DMS79 treated with DMSO at 0.1 percent for 48 hours (cell line): ENCODE measurements around the gene KIRREL2.
"Not testable (repeated sequence)": the region's sequence is repeated elsewhere in the genome, so short reads cannot be mapped to it uniquely, and the experiment has no call there.

Experiments
- DNase-seq: peaks from one replicate; lab custom pipeline; 2025; lab: John Stamatoyannopoulos, UW

The KIRREL2 gene

DNA sequence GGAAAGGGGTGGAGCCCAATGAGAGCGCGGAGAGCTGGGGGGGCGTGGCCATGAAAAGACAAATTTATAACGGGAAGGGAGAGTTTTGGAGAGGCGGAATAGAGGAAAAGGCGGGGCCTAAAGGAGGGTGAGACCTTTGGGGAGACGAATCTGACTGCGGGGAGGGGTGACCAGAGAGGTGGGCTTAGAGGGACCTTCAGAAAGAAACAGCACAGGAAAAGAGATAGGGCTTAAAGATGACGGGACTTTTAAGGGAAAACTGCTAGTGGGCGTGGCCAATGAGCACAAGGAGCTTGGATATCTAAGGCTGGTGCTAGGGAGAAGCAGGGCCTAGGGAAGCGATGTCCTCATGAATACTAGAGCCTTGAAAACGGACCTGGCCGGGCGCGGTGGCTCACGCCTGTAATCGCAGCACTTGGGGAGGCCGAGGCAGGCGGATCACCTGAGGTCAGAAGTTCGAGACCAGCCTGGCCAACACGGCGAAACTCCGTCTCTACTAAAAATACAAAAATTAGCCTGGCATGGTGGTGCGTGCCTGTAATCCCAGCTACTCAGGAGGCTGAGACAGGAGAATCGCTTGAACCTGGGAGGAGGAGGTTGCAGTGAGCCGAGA is 13.5 kb downstream of the KIRREL2 start:
- not testable (repeated sequence) for DNase-seq

DNA sequence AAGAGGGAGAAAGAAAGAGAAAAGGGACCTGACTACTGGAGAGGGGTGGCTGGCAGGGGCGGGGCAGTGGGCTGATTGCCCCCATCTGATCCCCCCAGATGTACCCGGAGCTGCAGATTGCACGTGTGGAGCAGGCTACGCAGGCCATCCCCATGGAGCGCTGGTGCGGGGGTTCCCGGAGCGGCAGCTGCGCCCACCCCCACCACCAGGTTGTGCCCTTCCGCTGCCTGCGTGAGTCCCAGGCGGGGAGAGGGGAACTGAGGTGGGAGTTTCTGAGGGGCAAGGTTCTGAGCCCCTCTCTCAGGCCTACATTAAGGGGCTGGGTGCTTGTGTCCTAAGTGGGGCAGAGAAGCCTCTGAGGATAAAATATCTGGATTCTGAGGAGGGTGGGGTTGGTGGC is 14.1 kb downstream of the KIRREL2 start:
- no peak for DNase-seq

DNA sequence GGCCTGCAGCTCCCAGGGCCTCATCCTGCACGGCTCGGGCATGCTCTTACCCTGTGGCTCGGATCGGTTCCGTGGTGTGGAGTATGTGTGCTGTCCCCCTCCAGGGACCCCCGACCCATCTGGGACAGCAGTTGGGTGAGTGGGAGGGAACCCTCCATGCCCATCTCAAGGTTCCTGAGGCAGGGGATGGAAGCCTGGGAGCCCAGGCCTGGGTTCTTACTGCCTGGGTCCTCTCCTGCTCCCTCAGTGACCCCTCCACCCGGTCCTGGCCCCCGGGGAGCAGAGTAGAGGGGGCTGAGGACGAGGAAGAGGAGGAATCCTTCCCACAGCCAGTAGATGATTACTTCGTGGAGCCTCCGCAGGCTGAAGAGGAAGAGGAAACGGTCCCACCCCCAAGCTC is 14.9 kb downstream of the KIRREL2 start:
- no peak for DNase-seq

DNA sequence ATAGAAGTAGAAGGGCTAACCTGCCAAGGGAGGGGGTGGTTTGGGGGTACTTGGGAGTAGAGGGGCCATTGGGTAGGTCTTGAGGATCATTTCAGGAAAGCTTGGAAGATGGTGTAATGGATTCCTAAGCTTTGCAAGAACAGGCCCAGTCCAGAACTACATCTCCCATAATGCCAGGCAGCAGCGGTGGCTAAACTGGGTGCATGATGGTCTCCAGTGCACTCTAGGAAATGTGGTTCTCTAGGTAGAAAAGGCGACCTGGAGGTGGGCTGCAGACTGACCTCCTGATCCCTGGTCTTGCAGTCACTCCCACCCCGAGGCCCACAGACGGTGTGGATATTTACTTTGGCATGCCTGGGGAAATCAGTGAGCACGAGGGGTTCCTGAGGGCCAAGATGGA is 15.5 kb downstream of the KIRREL2 start:
- no peak for DNase-seq

DNA sequence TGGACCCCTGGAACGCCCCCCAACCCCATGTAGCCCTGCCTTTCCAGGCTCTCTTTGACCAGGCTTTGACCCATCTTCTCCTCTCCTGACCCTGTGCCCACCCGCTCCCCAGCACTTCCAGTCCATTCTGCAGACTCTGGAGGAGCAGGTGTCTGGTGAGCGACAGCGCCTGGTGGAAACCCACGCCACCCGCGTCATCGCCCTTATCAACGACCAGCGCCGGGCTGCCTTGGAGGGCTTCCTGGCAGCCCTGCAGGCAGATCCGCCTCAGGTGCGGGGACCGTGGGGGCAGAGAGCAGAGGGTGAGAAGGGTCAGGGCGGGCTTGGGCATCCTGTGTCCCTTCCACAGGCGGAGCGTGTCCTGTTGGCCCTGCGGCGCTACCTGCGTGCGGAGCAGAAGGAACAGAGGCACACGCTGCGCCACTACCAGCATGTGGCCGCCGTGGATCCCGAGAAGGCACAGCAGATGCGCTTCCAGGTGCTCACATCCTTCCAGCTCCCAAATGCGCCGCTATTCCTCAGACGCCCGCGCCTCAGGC is 17.8 kb downstream of the KIRREL2 start:
- no peak for DNase-seq

DNA sequence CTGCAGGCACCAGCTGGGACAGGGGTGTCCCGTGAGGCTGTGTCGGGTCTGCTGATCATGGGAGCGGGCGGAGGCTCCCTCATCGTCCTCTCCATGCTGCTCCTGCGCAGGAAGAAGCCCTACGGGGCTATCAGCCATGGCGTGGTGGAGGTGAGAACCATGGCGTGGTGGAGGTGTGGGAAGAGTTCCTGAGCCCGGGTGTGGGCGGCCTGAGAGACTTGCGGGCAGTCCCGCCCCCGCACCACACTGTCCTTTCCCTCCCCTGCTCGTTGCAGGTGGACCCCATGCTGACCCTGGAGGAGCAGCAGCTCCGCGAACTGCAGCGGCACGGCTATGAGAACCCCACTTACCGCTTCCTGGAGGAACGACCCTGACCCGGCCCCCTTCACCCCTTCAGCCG is 22.4 kb downstream of the KIRREL2 start:
- DNase-seq, result no peak

DNA sequence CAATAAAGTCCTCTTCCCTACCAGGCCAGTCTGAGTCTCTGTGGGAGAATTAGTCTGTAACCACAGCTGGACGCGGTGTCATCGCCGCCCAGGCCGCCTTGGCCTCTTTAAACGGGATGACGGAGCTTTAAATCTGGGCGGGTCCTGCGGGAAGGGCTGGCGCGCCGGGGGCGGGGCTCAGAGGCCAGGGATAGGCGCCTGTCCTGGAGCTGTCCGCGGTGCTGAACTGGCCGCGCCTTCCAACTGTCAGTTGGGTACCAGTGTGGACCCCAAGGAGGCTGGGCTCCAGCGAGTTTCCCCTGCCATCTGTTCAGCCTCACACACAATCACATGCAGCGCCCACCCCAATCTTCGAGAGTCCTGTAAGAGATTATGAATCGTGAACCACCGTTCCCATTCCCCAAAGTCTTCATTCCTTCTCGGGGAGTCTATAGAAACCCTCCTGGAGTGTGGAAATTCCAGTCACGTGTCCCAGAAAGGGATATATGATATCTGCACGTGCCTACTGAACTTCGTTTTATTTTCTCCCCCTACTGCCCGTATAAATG is 23.1 kb downstream of the KIRREL2 start:
- no peak for DNase-seq

DNA sequence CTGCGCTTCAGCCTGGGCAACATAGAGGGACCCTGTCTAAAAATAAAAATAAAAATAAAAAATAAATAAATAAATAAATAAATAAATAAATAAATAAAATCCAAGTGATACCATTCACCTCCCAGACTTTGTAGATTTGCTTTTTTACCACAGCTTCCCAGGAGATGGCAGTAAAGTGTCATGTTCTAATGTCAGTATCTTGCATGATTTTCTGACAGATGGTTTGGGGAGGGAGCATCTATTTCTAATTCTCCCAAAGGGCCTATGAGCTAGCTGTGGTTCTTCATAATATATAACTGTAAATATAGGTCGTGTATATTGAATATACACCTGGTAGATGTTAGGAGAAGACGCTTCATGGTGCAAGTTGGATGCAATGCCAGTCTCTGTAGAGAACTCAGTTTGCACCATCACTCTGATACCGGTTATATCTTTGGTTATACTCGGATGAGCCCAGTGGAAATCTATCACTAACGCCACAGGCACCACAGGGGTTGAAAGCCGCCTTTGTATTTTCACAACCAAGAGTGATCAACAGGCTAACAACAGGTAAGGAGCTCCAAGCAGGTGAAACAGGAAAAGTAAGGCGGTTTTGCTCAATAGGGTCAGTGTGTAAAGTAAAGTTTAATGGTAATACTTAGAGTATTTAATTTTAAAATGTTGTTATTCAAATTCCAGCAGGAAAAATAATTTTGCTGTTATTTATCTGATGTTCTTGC is 25.6 kb downstream of the KIRREL2 start:
- peak; percentile 76 for DNase-seq

DNA sequence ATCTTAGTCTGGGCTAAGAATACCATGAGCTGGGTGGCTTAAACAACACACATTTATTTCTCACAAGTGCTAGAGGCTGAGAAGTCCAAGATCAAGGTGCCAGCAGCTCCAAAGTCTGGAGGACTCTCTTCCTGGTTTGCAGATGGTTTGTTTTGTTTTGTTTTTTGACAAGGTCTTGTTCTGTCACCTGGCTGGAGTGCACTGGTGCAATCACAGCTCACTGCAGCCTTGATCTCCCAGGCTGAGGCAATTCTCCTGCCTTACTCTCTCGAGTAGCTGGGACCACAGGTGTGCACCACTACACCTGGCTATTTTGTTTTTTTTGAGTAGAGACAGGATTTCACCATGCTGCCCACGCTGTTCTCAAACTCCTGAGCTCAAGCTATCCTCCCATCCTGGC is 27.2 kb downstream of the KIRREL2 start:
- DNase-seq, result no peak

DNA sequence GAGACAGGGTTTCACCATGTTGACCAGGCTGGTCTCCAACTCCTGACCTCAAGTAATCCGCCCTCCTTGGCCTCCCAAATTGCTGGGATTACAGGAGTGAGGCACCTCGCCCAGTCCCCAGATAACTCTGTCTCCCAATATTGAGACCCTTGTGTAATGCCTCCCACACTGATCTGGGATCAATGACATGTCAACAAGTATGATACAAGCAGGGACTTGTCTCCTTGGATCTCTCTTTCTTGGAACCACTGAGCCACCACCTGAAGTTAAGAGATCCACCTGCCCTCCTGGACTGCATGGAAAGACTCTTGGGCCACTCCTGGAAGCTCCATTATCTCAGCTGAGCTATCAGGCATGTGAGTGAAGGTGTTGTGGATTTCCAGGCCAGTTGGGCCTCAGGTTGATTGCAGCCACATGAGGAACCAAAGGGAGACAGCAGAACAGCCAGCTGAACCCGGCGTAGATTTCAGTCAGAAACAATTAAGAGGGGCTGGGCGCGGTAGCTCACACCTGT is 28.6 kb downstream of the KIRREL2 start:
- no peak for DNase-seq

DNA sequence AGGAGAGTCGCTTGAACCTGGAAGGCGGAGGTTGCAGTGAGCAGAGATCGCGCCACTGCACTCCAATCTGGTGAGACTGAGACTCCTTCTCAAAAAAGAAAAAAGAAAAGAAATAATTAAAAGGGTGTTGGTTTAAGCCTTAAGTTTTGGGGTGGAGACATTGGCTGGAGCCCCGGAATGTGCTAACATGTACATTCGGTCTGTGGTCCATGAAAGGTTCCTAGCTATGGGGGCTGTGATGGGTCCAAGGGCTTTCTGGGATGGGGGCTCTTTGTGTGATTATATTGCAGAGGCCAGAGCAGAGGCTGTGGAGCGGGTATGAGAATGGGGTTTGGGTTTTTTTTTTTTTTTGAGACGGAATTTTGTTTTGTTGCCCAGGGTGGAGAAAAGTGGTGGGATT is 29.2 kb downstream of the KIRREL2 start:
- no peak for DNase-seq

DNA sequence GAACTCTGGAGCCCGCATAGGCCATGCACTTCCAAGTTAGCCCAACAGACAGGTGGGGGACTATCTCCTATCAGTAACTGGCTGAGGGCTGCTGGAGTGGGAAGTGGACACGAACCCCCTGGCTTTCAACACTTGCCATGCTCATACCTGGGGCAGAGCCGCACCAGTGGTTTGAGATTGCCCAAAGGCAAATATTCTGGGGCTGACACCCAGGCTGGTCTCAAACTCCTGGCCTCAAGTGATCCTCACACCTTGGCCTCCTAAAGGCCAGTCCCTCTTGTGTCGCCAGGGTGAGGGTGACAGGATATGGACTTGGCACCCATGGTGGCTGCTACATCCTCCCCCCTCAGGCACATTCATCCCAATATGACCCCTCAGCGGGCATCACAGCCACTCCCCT is 30.5 kb downstream of the KIRREL2 start:
- no peak for DNase-seq

DNA sequence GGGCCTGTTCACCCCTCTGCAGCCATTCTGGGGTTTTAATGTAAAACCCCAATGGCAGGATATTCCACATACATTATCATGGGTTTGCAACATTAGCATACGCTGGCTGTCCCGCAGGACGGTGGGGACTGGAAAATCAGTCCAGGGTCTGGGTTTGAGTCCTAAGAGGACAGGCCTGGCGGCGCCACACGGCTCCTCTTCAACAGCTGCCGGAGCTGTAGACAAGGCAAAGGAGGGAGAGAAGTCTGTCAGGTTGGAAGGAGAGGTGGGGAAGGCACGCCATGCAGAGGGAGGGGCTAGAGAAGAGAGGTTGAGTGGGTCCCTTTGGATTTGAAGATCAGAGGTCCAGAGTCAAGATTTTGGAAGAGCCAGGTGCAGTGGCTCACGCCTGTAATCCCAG is 31.7 kb downstream of the KIRREL2 start:
- no peak for DNase-seq

DNA sequence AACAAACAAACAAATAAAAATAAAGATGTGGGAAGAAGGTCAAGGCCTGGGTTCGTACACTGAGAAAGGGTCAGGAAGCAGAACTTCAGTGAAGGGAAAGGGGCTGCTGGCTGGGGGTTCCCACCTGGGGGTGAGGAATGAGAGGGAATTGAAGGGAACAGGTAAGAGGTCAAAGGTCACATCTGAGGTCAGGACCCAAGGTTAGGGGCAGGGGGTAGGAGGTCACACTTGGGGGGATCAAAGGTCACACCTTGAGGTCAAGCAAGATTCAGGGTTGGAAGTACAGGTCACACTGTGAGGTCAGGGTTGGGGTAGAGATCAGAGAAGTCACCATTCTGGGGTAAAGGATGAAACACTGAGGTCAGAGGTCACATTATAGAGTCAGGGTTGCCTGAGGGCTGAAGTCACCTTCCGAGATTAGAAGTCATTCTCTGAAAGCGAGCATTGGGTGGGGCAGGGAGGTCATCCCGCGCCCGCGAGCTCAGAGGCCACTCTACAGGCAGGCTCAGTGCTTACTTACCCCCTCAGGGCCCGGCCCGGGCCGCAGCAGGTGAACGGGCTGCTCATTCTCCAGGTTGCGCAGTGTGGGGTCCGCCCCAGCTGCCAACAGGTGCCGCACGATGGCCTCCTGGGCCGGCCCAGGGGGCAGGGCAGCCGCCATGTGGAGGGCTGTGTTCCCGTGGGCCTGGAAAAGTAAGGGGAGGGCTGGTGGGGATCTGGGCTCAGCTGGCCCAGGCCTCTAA is 32.8 kb downstream of the KIRREL2 start:
- DNase-seq, result no peak

DNA sequence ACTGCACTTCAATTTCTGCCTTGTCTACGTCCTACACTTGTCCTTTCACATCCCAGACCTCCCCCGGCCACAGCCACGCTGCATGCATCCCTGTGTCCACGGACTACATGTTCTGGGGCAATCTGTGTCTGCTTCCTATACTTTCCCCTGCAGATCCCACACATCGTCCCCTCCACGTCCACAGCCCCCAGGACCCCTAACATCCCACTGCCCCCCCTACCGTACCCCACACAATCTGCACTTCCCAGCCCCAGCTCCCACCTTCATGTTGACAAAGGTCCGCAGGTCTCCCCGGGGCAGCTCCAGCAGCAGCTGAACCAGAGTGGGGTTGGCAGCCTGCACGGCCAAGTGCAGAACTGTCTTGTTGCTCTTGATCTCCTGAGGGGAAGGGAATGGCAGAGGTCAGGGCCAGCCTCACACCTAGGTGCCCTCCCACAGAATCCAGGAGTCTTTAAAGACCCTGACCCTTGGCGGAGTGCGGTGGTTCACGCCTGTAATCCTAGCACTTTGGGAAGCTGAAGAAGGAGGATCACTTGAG is 33.5 kb downstream of the KIRREL2 start:
- no peak for DNase-seq

DNA sequence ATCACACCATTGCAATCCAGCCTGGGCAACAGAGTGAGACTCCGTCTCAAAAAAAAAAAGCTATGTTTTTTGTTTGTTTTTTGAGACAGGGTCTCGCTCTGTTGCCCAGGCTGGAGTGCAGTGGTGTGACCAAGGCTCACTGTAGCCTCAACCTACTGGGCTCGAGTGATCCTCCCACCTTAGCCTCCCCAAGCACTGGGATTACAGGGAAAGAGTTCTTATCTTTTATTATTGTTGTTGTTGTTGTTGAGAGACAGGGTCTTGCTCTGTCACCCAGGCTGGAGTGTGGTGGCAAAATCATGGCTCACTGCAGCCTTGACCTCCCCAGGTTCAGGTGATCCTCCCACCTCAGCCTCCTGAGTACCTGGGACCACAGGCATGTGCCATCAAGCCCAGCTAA is 35.1 kb downstream of the KIRREL2 start:
- DNase-seq, result not testable (repeated sequence)

DNA sequence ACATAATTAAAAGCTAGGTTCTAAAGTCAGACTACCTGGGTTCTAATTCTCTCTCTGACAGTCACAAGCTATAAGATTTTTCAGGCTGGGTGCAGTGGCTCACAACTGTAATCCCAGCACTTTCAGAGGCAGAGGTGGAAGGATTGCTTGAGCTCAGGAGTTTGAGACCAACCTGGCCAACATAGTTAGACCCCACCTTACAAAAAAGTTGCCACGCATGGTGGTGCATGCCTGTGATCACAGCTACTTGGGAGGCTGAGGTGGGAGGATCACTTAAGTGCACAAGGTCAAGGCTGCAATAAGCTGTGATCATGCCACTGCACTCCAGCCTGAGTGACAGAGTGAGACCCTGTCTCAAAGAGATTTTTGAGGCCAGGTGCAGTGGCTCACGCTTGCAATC is 37.6 kb downstream of the KIRREL2 start:
- DNase-seq, result no peak

DNA sequence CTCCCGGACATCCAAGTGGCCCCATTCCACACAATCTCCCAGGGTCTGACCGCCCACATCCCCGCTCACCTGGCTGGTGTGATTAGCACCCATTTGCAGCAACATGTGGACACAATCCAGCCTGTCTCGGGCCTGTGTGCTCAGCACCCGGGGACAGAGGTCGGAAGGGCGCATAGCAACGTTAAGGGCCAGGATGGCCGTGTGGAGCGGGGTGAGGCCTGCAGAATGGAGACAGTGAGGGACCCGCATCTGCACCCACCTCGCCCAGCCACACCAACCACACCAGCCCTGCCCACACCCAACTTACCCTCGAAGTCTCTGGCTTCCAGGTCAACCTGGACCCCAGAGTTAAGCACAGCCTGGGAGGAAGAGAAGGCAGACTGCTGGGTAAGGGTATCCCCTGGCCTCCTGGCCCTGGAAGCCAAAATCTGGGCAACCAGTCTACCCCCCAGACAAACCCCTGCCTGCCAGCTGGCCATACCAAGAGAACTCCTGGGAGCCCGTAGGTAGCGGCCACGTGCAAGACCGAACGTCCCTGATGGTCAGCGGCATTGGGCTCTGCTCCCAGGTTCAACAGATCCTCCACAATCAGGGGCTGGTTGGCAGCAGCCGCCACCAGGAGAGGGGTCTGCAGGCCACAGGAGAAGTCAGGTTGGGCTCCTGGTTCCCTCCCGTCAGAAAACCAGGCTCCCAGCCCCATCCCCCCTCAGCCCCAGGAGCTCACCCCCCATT is 39.4 kb downstream of the KIRREL2 start:
- no peak for DNase-seq

DNA sequence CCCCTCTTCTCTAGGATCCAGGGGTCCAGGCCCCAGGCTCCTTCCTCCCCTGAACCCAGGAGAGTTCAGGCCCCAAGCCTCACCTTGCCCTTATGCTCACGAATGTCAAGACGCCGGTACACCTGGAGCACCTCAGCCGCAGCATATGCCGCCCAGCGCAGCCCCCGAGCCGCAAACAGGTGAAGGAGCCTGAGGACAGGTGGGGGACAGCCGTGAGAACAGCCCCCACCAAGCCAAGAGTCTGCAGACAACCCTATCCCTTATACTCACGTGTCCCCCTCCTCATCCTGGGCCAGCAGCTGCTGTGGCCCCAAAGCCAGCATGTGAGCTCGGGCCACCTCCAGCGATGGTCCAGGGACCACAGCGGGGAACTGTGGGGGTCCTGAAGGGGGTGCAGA is 39.9 kb downstream of the KIRREL2 start:
- DNase-seq, result no peak

DNA sequence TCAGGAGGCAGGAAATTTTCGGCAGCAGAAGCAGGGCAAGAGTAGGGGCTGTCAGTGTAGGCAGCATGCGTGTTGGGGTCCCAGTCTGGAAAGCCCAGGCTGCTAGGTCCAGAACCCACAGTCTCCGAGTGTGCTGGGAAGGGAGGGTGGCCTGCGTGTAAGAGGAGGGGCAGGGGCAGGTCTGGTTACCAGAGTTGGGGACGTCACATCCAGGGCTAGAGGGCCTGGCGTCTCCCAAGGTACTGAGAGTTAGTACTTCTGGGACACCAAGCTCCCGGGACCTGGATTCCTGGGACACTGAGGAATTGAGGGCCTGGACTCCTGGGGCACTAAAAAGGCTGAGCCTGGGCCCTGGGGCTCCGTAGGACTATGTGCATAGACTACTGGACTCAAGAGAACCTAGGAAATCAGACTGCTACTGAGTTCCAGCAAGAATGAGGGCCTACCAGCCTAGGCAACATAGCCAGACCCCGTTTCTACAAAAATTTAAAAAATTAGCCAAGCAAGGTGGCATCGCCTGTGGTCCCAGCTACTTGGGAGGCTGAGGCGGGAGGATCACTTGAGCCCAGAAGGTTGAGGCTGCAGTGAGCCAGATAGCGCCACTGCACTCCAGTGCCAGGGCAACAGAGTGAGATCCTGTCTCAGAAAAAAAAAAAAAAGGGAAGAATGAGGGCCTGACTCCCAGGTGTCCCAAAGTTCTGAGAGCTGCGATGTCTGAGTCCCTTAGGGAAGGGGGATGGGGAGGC is 41.2 kb downstream of the KIRREL2 start:
- DNase-seq, result no peak

DNA sequence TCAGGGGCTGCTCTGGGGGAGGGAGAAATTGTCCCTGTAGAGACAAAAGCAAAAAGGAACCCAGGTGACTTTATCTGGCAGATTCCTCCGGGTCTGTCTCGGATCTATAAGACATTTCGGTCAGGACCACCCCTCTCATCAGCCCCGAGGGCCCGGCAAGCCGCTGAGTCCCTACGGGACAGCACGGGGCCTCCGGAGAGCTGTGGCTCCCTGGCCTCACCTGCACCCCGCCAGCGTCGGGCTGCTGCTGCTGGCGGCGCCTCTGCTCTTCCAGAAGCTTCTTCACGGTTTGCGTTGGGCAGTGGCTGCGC is 41.7 kb downstream of the KIRREL2 start:
- no peak for DNase-seq
